COLO829 (cell line): Measurements from ENCODE around the gene JAK1.

ENCODE experiments used
- DNase-seq: peaks from one replicate; pipeline ENCODE4 v3.0.0; 2012; ENCODE audit warnings: low spot score

Gene JAK1

GRCh38 chr1:64891448-64891825, 74.9 kb downstream of the JAK1 start:
- no peak for DNase-seq

- DNase-seq: no peak
Observed at GRCh38 chr1:64890699-64891447, 75.5 kb downstream of the JAK1 start.

GRCh38 chr1:64887689-64888217, 78.6 kb downstream of the JAK1 start:
- DNase-seq: no peak

GRCh38 chr1:64886877-64887276, 79.5 kb downstream of the JAK1 start:
- no peak for DNase-seq

GRCh38 chr1:64885648-64886047, 80.7 kb downstream of the JAK1 start:
- no peak for DNase-seq

- no peak for DNase-seq
Observed at GRCh38 chr1:64884261-64885040, 81.9 kb downstream of the JAK1 start.

- no peak for DNase-seq
Observed at GRCh38 chr1:64882574-64883255, 83.6 kb downstream of the JAK1 start.

- DNase-seq: no peak
Observed at GRCh38 chr1:64881281-64881680, 85.1 kb downstream of the JAK1 start.

- DNase-seq: no peak
Observed at GRCh38 chr1:64880449-64880848, 85.9 kb downstream of the JAK1 start.

- DNase-seq: no peak
Observed at GRCh38 chr1:64878931-64879611, 87.3 kb downstream of the JAK1 start.

- DNase-seq: no peak
Observed at GRCh38 chr1:64878090-64878489, 88.3 kb downstream of the JAK1 start.

GRCh38 chr1:64877598-64877997, 88.8 kb downstream of the JAK1 start:
- no peak for DNase-seq

GRCh38 chr1:64877151-64877550, 89.2 kb downstream of the JAK1 start:
- no peak for DNase-seq

GRCh38 chr1:64875606-64876005, 90.7 kb downstream of the JAK1 start:
- DNase-seq: no peak

GRCh38 chr1:64875101-64875500, 91.2 kb downstream of the JAK1 start:
- no peak for DNase-seq

- DNase-seq: no peak
Observed at GRCh38 chr1:64874666-64875065, 91.7 kb downstream of the JAK1 start.

GRCh38 chr1:64873576-64873975, 92.8 kb downstream of the JAK1 start:
- DNase-seq: no peak

GRCh38 chr1:64872067-64872466, 94.3 kb downstream of the JAK1 start:
- DNase-seq: no peak

GRCh38 chr1:64871256-64871655, 95.1 kb downstream of the JAK1 start:
- DNase-seq: no peak

- DNase-seq: no peak
Observed at GRCh38 chr1:64867266-64867665, 99.1 kb downstream of the JAK1 start.

- no peak for DNase-seq
Observed at GRCh38 chr1:64866689-64867088, 99.7 kb downstream of the JAK1 start.

- DNase-seq: no peak
Observed at GRCh38 chr1:64865105-64865757, 101.1 kb downstream of the JAK1 start.
